SK-N-MC (cell line): ENCODE data around the gene FANCB.
A peak's percentile ranks its signal among the peaks of the same experiment; 100 is the strongest.

Source experiments
- DNase-seq: peaks from one replicate; pipeline ENCODE4 v3.0.0-alpha.2; 2011; ENCODE audit warnings: low read depth, low spot score
- H3K27ac ChIP-seq: fragments of 200-600 bp; sonication (generic); 2 replicates; pipeline ENCODE4 v1.5.1; 2016; ENCODE audit warnings: mixed run types
- H3K36me3 ChIP-seq: fragments of 200-600 bp; sonication (generic); 2 replicates; pipeline ENCODE4 v1.6.1; 2017; ENCODE audit warnings: antibody characterized with exemption, low read length, mixed read lengths; ENCODE audit not compliant: insufficient read depth
- H3K4me3 ChIP-seq: fragments of 200-600 bp; sonication (generic); 2 replicates; pipeline ENCODE4 v1.5.1; 2016
- H3K9ac ChIP-seq: fragments of 200-600 bp; sonication (generic); 2 replicates; pipeline ENCODE4 v1.8.0; 2017; ENCODE audit warnings: mixed run types, mixed read lengths; ENCODE audit not compliant: insufficient read length
- H3K9me3 ChIP-seq: fragments of 200-600 bp; sonication (generic); 2 replicates; pipeline ENCODE4 v1.6.1; 2017; ENCODE audit warnings: low read depth, mild to moderate bottlenecking, antibody characterized with exemption, low read length, moderate library complexity, mixed read lengths
- EZH2 ChIP-seq: fragments of 200-600 bp; sonication (generic); IDR thresholded peaks from one replicate; pipeline ENCODE4 v1.6.1; 2017; ENCODE audit warnings: antibody characterized with exemption
- FOXP2 ChIP-seq: optimal IDR thresholded peaks from 2 replicates; pipeline ENCODE3; 2011; ENCODE audit warnings: mild to moderate bottlenecking, moderate library complexity; ENCODE audit not compliant: insufficient read depth; ENCODE audit errors: extremely low read length, control extremely low read depth
- POLR2AphosphoS5 ChIP-seq: IDR thresholded peaks from 2 replicates; pipeline ENCODE4 v1.6.1; 2012; ENCODE audit warnings: mild to moderate bottlenecking, low read depth, low read length, borderline replicate concordance

FANCB gene

GRCh38 chrX:14899607-14900006, 26.7 kb upstream of the FANCB start:
- H3K9me3 ChIP-seq, result no peaks in the 10 kb centered on the region
- peaks cover 5% of the 10 kb centered on the region; the same call in 1 of the 2 replicates for H3K36me3 ChIP-seq
- no peak for DNase-seq
- H3K4me3 ChIP-seq, result no peak overlapping the region
- no peak overlapping the region for H3K27ac ChIP-seq
- TF ChIP-seq POLR2AphosphoS5, result no peak
- no peak for TF ChIP-seq FOXP2
- TF ChIP-seq EZH2, result no peak
- no peak overlapping the region for H3K9ac ChIP-seq

GRCh38 chrX:14897042-14897441, 24.2 kb upstream of the FANCB start:
- no peak for DNase-seq
- Histone ChIP-seq H3K36me3 (no peaks in the 10 kb centered on the region), H3K4me3 (no peak overlapping the region), H3K27ac (no peak overlapping the region), H3K9ac (no peak overlapping the region), H3K9me3 (no peaks in the 10 kb centered on the region)
- TF ChIP-seq FOXP2 (no peak), EZH2 (no peak)

GRCh38 chrX:14896273-14896672, 23.4 kb upstream of the FANCB start:
- no peak overlapping the region for H3K9ac ChIP-seq
- TF ChIP-seq EZH2 (no peak), FOXP2 (no peak), POLR2AphosphoS5 (no peak)
- DNase-seq, result no peak

GRCh38 chrX:14886252-14886651, 13.4 kb upstream of the FANCB start:
- Histone ChIP-seq H3K27ac (no peak overlapping the region), H3K9me3 (no peaks in the 10 kb centered on the region), H3K36me3 (no peaks in the 10 kb centered on the region), H3K9ac (no peak overlapping the region), H3K4me3 (no peak overlapping the region)
- no peak for TF ChIP-seq FOXP2
- no peak for TF ChIP-seq POLR2AphosphoS5
- no peak for TF ChIP-seq EZH2
- DNase-seq, result no peak

More at GRCh38 chrX:14896273-14896672, 23.4 kb upstream of the FANCB start:
- H3K27ac ChIP-seq, result no peak overlapping the region
- H3K9me3 ChIP-seq, result no peaks in the 10 kb centered on the region
- no peaks in the 10 kb centered on the region for H3K36me3 ChIP-seq
- no peak overlapping the region for H3K4me3 ChIP-seq

- TF ChIP-seq POLR2AphosphoS5 (no peak), EZH2 (no peak), FOXP2 (no peak)
- Histone ChIP-seq H3K9me3 (no peaks in the 10 kb centered on the region), H3K4me3 (no peak overlapping the region), H3K36me3 (no peaks in the 10 kb centered on the region), H3K27ac (no peak overlapping the region), H3K9ac (no peak overlapping the region)
- no peak for DNase-seq
Observed at GRCh38 chrX:14884714-14885113, 11.8 kb upstream of the FANCB start.

GRCh38 chrX:14883826-14884225, 11.0 kb upstream of the FANCB start:
- Histone ChIP-seq H3K4me3 (no peak overlapping the region), H3K9ac (no peak overlapping the region), H3K27ac (no peak overlapping the region), H3K36me3 (no peaks in the 10 kb centered on the region), H3K9me3 (no peaks in the 10 kb centered on the region)
- DNase-seq, result no peak
- no peak for TF ChIP-seq FOXP2
- no peak for TF ChIP-seq POLR2AphosphoS5

- DNase-seq, result no peak
- H3K9ac ChIP-seq, result no peak overlapping the region
- no peak overlapping the region for H3K4me3 ChIP-seq
- H3K36me3 ChIP-seq, result no peaks in the 10 kb centered on the region
- TF ChIP-seq EZH2, result no peak
- TF ChIP-seq FOXP2, result no peak
- no peak for TF ChIP-seq POLR2AphosphoS5
- no peak overlapping the region for H3K27ac ChIP-seq
- H3K9me3 ChIP-seq, result no peaks in the 10 kb centered on the region
Observed at GRCh38 chrX:14875624-14876023, 2.8 kb upstream of the FANCB start.

- TF ChIP-seq POLR2AphosphoS5 (no peak), FOXP2 (no peak), EZH2 (no peak)
- H3K9me3 ChIP-seq, result no peaks in the 10 kb centered on the region
- H3K27ac ChIP-seq, result no peak overlapping the region
- peaks cover 2% of the 10 kb centered on the region; the same call in 1 of the 2 replicates for H3K36me3 ChIP-seq
- peak overlapping the region; percentile 83 for H3K4me3 ChIP-seq
- H3K9ac ChIP-seq, result peak overlapping the region; percentile 79
- no peak for DNase-seq
Observed at GRCh38 chrX:14873676-14874049, 794 bp upstream of the FANCB start.

GRCh38 chrX:14872355-14872754, 514 bp downstream of the FANCB start:
- Histone ChIP-seq H3K36me3 (peaks cover 15% of the 10 kb centered on the region), H3K9ac (peak overlapping the region; percentile 78), H3K4me3 (peak overlapping the region; percentile 78), H3K9me3 (0 out of 2 replicates have a peak, but pooled peaks cover 7% of the 10 kb centered on the region), H3K27ac (no peak overlapping the region)
- no peak for DNase-seq
- TF ChIP-seq POLR2AphosphoS5, result no peak
- TF ChIP-seq EZH2, result no peak
- no peak for TF ChIP-seq FOXP2
